ENCODE data around the gene CDK7. TPM values are rescaled to one million over a fixed set of nuclear protein-coding genes. Genes with fewer than 3 reads are reported as not detected.
"Not testable (repeated sequence)": the region's sequence is repeated elsewhere in the genome, so short reads cannot be mapped to it uniquely, and the experiment has no call there.

The CDK7 gene
- total RNA-seq, 1 experiment from 2014 or later, result 43.9 TPM

DNA sequence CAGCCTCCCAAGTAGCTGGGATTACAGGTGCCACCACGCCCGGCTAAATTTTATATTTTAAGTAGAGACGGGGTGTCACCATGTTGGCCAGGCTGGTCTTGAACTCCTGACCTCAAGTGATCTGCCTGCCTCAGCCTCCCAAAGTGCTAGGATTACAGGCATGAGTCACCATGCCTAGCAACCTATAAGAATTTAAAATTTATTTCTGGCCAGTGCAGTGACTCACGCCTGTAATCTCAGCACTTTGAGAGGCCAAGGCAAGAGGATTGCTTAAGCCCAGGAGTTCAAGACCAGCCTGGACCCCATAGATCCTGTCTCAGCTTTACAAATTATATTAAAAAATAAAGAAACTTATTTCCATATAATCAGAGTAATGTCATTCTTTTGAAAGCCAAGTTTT, 21.3 kb downstream of the CDK7 start:
- not testable (repeated sequence) for DNase-seq; H3K36me3 ChIP-seq (replicated peaks; ENCODE audit: control insufficient read depth, insufficient read depth, low read length); H3K27me3 ChIP-seq (ENCODE audit: control insufficient read depth, insufficient read depth, low read length); H3K4me3 ChIP-seq (ENCODE audit: insufficient read depth, low read depth, low read length)

GRCh38 chr5:69257577-69257976, 22.9 kb downstream of the CDK7 start:
- Histone ChIP-seq H3K27me3 (ENCODE audit: control insufficient read depth, insufficient read depth, low read length) (no peaks in the 10 kb centered on the region), H3K36me3 (replicated peaks; ENCODE audit: control insufficient read depth, insufficient read depth, low read length) (peaks cover 6% of the 10 kb centered on the region)

GRCh38 chr5:69261034-69261433, 26.3 kb downstream of the CDK7 start:
- Histone ChIP-seq H3K27me3 (ENCODE audit: control insufficient read depth, insufficient read depth, low read length) (no peaks in the 10 kb centered on the region), H3K36me3 (replicated peaks; ENCODE audit: control insufficient read depth, insufficient read depth, low read length) (peaks cover 13% of the 10 kb centered on the region), H3K4me3 (ENCODE audit: insufficient read depth, low read depth, low read length) (no peak overlapping the region)
- DNase-seq, result no peak

More at GRCh38 chr5:69257577-69257976, 22.9 kb downstream of the CDK7 start:
- no peak overlapping the region for H3K4me3 ChIP-seq (ENCODE audit: insufficient read depth, low read depth, low read length)
- DNase-seq, result no peak

DNA sequence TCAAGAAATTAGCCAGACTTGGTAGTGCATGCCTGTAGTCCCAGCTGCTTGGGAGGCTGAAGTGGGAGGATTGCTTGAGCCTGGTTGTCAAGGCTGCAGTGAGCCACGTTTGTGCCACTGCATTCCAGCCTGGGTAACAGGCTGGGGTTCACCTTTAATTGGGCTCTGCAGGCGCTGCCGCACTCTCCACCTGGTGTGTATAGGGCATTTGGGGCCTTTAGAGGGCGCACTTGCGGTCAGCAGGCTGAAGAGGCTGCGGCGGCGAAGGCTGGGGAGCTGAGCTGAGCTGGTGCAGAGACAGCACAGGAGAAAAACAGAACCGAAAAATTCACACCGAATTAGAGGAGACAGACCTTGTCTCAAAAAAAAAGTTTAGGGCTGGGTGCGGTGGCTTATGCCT, 31.2 kb downstream of the CDK7 start:
- H3K36me3 ChIP-seq (replicated peaks; ENCODE audit: control insufficient read depth, insufficient read depth, low read length), result peaks cover 14% of the 10 kb centered on the region
- DNase-seq, result peak; percentile 70
- H3K4me3 ChIP-seq (ENCODE audit: insufficient read depth, low read depth, low read length), result no peak overlapping the region
- no peaks in the 10 kb centered on the region for H3K27me3 ChIP-seq (ENCODE audit: control insufficient read depth, insufficient read depth, low read length)

- Histone ChIP-seq H3K4me3 (ENCODE audit: insufficient read depth, low read depth, low read length) (no peak overlapping the region), H3K27me3 (ENCODE audit: control insufficient read depth, insufficient read depth, low read length) (no peaks in the 10 kb centered on the region), H3K36me3 (replicated peaks; ENCODE audit: control insufficient read depth, insufficient read depth, low read length) (peaks cover 10% of the 10 kb centered on the region)
- DNase-seq, result no peak
Measured at GRCh38 chr5:69268899-69269298, 34.2 kb downstream of the CDK7 start.

DNA sequence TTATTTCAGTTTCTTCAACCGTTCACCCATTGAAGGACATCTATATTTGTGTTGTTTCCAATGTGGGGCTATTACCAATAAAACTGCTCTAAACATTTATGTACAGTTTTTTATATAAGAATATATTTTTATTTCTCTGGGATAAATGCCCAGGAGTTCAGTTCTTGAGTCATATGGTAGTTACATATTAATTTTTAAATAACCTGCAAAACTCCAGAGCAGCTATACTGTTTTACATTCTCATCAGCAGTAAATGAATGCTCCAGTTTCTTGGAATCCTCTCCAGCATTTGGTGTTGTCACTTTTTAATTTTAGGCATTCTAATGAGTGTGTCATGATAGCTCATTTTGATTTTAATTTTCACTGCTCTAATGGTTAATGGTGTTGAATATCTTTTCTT, 36.2 kb downstream of the CDK7 start:
- Histone ChIP-seq H3K27me3 (ENCODE audit: control insufficient read depth, insufficient read depth, low read length) (no peaks in the 10 kb centered on the region), H3K36me3 (replicated peaks; ENCODE audit: control insufficient read depth, insufficient read depth, low read length) (peaks cover 8% of the 10 kb centered on the region), H3K4me3 (ENCODE audit: insufficient read depth, low read depth, low read length) (no peak overlapping the region)
- no peak for DNase-seq

- Histone ChIP-seq H3K4me3 (ENCODE audit: insufficient read depth, low read depth, low read length) (no peak overlapping the region), H3K36me3 (replicated peaks; ENCODE audit: control insufficient read depth, insufficient read depth, low read length) (peaks cover 11% of the 10 kb centered on the region), H3K27me3 (ENCODE audit: control insufficient read depth, insufficient read depth, low read length) (no peaks in the 10 kb centered on the region)
- no peak for DNase-seq
Measured at GRCh38 chr5:69271376-69271775, 36.7 kb downstream of the CDK7 start.

GRCh38 chr5:69275563-69275962, 40.9 kb downstream of the CDK7 start:
- H3K36me3 ChIP-seq (replicated peaks; ENCODE audit: control insufficient read depth, insufficient read depth, low read length), result peaks cover 7% of the 10 kb centered on the region
- no peak for DNase-seq

DNA sequence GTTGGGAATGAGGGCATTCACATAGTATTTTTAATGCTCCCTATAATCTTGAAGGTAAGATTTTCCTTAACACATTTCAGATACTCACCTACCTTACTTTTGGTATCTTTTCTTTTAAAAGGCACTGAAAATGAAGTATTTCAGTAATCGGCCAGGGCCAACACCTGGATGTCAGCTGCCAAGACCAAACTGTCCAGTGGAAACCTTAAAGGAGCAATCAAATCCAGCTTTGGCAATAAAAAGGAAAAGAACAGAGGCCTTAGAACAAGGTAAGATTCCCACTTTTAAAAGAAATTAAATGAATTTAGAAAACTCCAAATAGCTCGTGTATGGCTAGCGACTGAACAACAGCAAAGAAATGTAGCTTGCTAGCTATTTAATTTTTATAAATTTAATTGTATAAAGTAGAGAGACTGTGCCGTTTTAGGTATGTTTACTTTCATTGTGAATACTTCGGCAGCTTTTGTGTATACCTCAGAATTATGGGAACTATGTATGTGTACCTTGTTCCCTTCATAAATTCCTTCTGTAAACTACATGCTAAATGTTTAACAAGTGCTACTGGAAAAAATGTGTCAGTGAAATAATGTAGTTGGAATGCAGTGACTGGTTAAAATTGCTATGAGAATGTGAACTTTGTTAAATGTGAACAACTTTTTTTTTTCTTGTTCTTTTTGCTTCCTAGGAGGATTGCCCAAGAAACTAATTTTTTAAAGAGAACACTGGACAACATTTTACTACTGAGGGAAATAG, 41.9 kb downstream of the CDK7 start:
- H3K27me3 ChIP-seq (ENCODE audit: control insufficient read depth, insufficient read depth, low read length), result no peaks in the 10 kb centered on the region
- DNase-seq, result no peak
- no peak overlapping the region for H3K4me3 ChIP-seq (ENCODE audit: insufficient read depth, low read depth, low read length)
- peaks cover 7% of the 10 kb centered on the region for H3K36me3 ChIP-seq (replicated peaks; ENCODE audit: control insufficient read depth, insufficient read depth, low read length)

More at GRCh38 chr5:69275563-69275962, 40.9 kb downstream of the CDK7 start:
- no peaks in the 10 kb centered on the region for H3K27me3 ChIP-seq (ENCODE audit: control insufficient read depth, insufficient read depth, low read length)
- no peak overlapping the region for H3K4me3 ChIP-seq (ENCODE audit: insufficient read depth, low read depth, low read length)

DNA sequence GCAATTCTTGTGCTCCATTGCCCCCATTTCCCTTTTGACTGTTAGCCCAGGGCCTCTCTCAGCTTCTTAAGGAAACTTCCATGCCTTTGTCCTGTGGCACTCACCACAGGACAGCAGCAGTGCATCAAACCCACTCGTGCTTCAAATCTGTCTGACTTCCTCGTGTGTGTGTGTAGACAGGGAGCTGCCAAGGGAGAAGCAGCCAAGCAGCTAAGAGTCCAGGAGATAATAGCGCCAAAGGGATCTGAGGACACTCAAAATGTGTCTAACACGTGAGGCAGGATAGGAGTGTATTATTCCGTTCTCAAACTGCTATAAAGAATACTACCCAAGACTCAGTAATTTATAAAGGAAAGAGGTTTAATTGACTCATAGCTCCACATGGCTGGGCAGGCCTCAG, 44.8 kb downstream of the CDK7 start:
- no peak for DNase-seq
- H3K4me3 ChIP-seq (ENCODE audit: insufficient read depth, low read depth, low read length), result no peak overlapping the region
- H3K36me3 ChIP-seq (replicated peaks; ENCODE audit: control insufficient read depth, insufficient read depth, low read length), result peaks cover 6% of the 10 kb centered on the region
- H3K27me3 ChIP-seq (ENCODE audit: control insufficient read depth, insufficient read depth, low read length), result no peaks in the 10 kb centered on the region

DNA sequence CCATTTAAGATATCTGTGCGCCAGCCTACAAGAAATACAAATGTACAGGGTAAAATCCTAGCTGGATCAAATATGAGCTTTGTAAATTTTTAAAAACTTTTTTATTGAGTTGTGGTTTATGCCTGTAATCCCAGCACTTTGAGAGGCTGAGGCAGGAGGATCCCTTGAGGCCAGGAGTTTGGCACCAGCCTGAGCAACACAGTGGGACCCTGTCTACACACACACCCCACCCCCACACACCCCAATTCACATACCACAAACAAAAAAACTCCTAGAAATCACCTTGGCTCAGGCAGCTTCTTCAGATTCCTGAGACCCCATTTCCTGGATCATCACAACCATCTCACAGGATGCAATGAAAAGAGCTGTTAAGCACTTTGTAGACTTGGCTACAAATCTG, 46.4 kb downstream of the CDK7 start:
- H3K4me3 ChIP-seq (ENCODE audit: insufficient read depth, low read depth, low read length), result no peak overlapping the region
- H3K36me3 ChIP-seq (replicated peaks; ENCODE audit: control insufficient read depth, insufficient read depth, low read length), result peaks cover 5% of the 10 kb centered on the region
- DNase-seq, result no peak
- no peaks in the 10 kb centered on the region for H3K27me3 ChIP-seq (ENCODE audit: control insufficient read depth, insufficient read depth, low read length)

GRCh38 chr5:69284203-69284602, 49.5 kb downstream of the CDK7 start:
- Histone ChIP-seq H3K27me3 (ENCODE audit: control insufficient read depth, insufficient read depth, low read length) (no peaks in the 10 kb centered on the region), H3K36me3 (replicated peaks; ENCODE audit: control insufficient read depth, insufficient read depth, low read length) (peaks cover 2% of the 10 kb centered on the region), H3K4me3 (ENCODE audit: insufficient read depth, low read depth, low read length) (no peak overlapping the region)
- DNase-seq, result no peak

DNA sequence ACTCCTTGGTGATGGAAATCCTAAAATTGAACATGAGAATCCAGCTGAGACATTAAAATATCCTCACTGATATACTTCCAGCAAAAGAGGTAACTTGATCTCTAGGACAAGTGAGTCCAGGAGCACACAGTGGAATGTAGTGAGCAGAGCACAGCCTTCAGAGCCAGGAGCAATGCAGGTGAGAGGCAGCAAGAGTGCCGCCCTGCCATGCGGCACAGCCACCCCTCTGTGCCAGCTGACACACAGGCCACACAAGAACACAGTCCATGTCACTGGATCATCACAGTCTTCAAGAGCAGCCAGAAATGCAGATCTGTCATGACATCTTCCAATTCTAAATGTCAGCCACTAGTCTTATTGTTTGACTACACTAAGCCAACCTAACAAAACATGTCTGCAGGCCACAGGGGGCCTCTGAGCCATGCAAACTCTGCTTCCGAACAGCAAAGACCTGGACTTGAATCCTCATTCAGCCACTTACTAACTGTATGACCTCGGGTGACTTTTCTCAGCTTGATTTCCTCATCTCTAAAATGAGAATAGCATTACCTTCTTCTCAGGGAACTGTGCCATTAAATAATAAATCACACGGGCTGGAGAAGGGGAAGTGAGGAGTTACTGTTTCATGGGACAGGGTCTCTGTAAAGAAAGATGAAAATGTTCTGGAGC, 50.9 kb downstream of the CDK7 start:
- Histone ChIP-seq H3K27me3 (ENCODE audit: control insufficient read depth, insufficient read depth, low read length) (no peaks in the 10 kb centered on the region), H3K36me3 (replicated peaks; ENCODE audit: control insufficient read depth, insufficient read depth, low read length) (no peaks in the 10 kb centered on the region), H3K4me3 (ENCODE audit: insufficient read depth, low read depth, low read length) (no peak overlapping the region)
- peak; percentile 37 for DNase-seq

- no peak overlapping the region for H3K4me3 ChIP-seq (ENCODE audit: insufficient read depth, low read depth, low read length)
- DNase-seq, result no peak
Measured at GRCh38 chr5:69288069-69288468, 53.4 kb downstream of the CDK7 start.

GRCh38 chr5:69288688-69289087, 54.0 kb downstream of the CDK7 start:
- H3K36me3 ChIP-seq (replicated peaks; ENCODE audit: control insufficient read depth, insufficient read depth, low read length), result no peaks in the 10 kb centered on the region
- no peak for DNase-seq
- no peak overlapping the region for H3K4me3 ChIP-seq (ENCODE audit: insufficient read depth, low read depth, low read length)

More at GRCh38 chr5:69288069-69288468, 53.4 kb downstream of the CDK7 start:
- H3K27me3 ChIP-seq (ENCODE audit: control insufficient read depth, insufficient read depth, low read length), result no peaks in the 10 kb centered on the region
- H3K36me3 ChIP-seq (replicated peaks; ENCODE audit: control insufficient read depth, insufficient read depth, low read length), result no peaks in the 10 kb centered on the region

More at GRCh38 chr5:69288688-69289087, 54.0 kb downstream of the CDK7 start:
- H3K27me3 ChIP-seq (ENCODE audit: control insufficient read depth, insufficient read depth, low read length), result no peaks in the 10 kb centered on the region

All from H7 (cell line).